SK-N-MC (cell line): ENCODE results near the gene C1QL1.

Source experiments
- DNase-seq: peaks from one replicate; pipeline ENCODE4 v3.0.0-alpha.2; 2011; ENCODE audit warnings: low read depth, low spot score
- H3K27ac ChIP-seq: fragments of 200-600 bp; sonication (generic); 2 replicates; pipeline ENCODE4 v1.5.1; 2016; ENCODE audit warnings: mixed run types
- H3K36me3 ChIP-seq: fragments of 200-600 bp; sonication (generic); 2 replicates; pipeline ENCODE4 v1.6.1; 2017; ENCODE audit warnings: antibody characterized with exemption, low read length, mixed read lengths; ENCODE audit not compliant: insufficient read depth
- H3K4me3 ChIP-seq: fragments of 200-600 bp; sonication (generic); 2 replicates; pipeline ENCODE4 v1.5.1; 2016
- H3K9ac ChIP-seq: fragments of 200-600 bp; sonication (generic); 2 replicates; pipeline ENCODE4 v1.8.0; 2017; ENCODE audit warnings: mixed run types, mixed read lengths; ENCODE audit not compliant: insufficient read length
- H3K9me3 ChIP-seq: fragments of 200-600 bp; sonication (generic); 2 replicates; pipeline ENCODE4 v1.6.1; 2017; ENCODE audit warnings: low read depth, mild to moderate bottlenecking, antibody characterized with exemption, low read length, moderate library complexity, mixed read lengths
- EZH2 ChIP-seq: fragments of 200-600 bp; sonication (generic); IDR thresholded peaks from one replicate; pipeline ENCODE4 v1.6.1; 2017; ENCODE audit warnings: antibody characterized with exemption
- FOXP2 ChIP-seq: optimal IDR thresholded peaks from 2 replicates; pipeline ENCODE3; 2011; ENCODE audit warnings: mild to moderate bottlenecking, moderate library complexity; ENCODE audit not compliant: insufficient read depth; ENCODE audit errors: extremely low read length, control extremely low read depth
- POLR2AphosphoS5 ChIP-seq: IDR thresholded peaks from 2 replicates; pipeline ENCODE4 v1.6.1; 2012; ENCODE audit warnings: mild to moderate bottlenecking, low read depth, low read length, borderline replicate concordance

Gene C1QL1

DNA sequence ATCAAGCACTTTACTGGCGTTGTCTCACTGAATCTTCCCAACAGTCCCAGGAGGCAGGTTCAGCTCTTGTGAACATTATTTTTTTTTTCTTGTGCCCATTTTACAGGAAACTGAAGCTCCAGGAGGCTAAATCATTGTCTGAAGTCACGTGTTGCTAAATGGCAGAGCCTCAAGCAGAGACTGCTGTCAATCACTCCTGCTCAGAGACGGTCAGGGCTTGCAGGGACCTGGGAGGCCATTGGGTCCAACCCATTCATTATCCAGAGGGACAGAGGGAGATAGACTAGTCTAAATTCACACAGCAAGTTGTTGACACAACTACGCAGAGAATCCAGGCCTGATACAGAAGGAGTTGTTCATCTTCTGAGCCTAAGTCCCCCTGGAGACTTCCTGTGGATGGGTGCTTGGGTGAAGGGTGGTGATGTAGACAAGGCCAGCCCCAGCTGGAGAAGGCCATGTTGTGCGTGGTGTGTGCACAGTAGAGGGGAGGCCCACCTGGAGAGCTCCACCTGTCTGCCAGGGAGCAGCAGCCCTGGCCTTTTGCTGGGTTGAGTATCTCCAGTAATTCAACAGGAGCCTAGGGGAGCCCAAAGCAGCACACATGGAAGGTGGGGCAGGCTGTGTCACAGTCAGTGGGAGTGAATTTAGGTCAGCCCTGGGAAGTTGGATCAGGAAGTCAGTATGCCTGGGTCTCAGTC is 24.3 kb upstream of the C1QL1 start:
- Histone ChIP-seq H3K9me3 (no peaks in the 10 kb centered on the region), H3K27ac (no peak overlapping the region), H3K36me3 (no peaks in the 10 kb centered on the region), H3K4me3 (no peak overlapping the region), H3K9ac (no peak overlapping the region)
- no peak for DNase-seq
- TF ChIP-seq POLR2AphosphoS5 (no peak), FOXP2 (no peak), EZH2 (no peak)

DNA sequence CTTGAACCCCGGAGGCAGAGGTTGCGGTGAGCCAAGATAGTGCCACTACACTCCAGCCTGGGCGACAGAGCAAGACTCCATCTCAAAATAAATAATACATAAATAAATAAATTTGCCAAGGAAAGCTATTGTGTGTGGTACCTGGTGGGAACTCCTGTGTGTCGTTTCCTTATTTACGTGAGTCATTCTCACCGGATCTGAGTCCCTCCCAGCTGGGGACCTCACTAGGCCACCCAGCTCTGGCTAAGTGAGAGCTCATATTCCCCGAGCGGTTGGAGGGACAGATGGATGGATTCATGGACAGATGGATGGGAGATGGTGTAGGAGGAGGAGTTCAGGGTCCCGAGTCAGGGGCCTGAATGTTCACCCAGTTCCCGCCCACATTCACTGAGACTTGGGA is 22.9 kb upstream of the C1QL1 start:
- Histone ChIP-seq H3K27ac (no peak overlapping the region), H3K36me3 (no peaks in the 10 kb centered on the region), H3K9me3 (no peaks in the 10 kb centered on the region), H3K9ac (no peak overlapping the region), H3K4me3 (no peak overlapping the region)
- no peak for DNase-seq
- TF ChIP-seq POLR2AphosphoS5 (no peak), EZH2 (no peak), FOXP2 (no peak)

DNA sequence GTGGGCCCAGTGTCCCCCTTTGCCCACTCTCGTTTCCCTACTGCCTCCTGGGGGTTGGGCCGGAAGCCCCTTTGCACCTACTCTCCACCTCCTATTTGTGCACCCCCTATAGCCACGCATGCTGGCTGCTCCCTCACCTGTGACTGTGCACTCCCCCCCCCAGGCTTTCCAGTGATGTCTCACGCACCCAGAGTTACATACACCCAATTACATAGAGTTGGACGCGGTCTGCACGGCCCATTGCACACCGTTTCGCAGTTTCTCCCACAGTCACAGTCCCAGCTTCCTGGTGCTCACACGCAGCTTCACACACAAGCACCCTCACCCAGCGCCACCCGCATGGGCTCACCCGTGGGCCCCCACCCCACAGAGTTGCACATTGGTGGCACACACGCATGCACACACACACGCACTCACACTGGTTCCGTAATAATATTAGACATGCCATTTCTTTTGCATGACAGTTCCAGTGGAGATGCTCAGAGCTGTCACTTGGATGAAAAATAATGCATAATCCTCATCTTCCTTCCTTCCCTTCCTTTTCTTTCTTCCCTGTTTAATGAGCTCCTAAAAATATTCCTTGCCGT is 21.5 kb upstream of the C1QL1 start:
- DNase-seq, result no peak

DNA sequence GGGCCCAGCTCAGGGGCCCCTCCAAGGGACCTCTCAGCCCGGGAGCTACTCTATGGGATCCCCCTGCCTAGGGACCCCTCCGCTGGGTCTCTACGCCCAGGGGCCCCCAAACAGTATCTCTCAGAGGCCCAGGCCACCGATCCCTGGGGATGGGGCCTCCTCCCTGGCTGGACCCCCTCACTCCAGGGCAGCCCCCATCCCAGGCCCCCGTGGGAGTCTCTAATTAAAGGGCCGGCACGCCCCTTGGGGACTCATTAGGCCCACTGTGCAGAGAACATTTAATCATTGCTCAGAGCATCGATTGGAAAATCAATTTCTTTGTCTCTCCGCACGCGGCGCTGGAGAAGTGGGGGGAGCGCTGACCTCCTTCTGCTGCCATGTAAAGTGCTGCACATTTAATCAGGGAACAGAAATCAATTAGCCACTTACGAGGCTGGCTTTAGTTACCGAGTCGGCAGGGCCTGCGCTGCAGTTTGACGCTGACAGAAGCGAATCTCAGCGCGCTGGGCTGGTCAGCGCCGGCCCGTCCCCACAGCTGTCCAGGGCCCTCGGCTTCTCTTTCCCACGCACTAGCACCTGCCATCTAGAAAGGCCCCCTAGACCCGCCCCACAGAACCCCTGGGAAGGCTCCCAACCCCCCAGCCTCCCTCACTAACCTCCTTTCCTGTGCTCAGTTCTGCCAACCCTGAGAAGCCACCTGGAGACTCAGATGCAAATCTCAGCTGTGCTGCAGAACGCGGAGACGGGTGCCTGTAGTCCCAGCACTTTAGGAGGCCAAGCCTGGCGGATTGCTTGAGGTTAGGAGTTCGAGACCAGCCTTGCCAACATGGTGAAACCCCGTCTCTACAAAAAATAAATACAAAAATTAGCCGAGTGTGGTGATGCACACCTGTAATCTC is 20.2 kb upstream of the C1QL1 start:
- H3K9ac ChIP-seq, result no peak overlapping the region
- DNase-seq, result no peak
- no peaks in the 10 kb centered on the region for H3K36me3 ChIP-seq
- TF ChIP-seq EZH2 (no peak), POLR2AphosphoS5 (no peak), FOXP2 (no peak)
- peak overlapping the region; percentile 68 for H3K4me3 ChIP-seq
- H3K27ac ChIP-seq, result peak overlapping the region; percentile 71
- no peaks in the 10 kb centered on the region for H3K9me3 ChIP-seq

More for the DNA sequence above, 21.5 kb upstream of the C1QL1 start:
- Histone ChIP-seq H3K9ac (no peak overlapping the region), H3K27ac (no peak overlapping the region), H3K36me3 (no peaks in the 10 kb centered on the region), H3K9me3 (no peaks in the 10 kb centered on the region), H3K4me3 (no peak overlapping the region)
- TF ChIP-seq POLR2AphosphoS5, result no peak
- TF ChIP-seq EZH2, result no peak
- TF ChIP-seq FOXP2, result no peak

DNA sequence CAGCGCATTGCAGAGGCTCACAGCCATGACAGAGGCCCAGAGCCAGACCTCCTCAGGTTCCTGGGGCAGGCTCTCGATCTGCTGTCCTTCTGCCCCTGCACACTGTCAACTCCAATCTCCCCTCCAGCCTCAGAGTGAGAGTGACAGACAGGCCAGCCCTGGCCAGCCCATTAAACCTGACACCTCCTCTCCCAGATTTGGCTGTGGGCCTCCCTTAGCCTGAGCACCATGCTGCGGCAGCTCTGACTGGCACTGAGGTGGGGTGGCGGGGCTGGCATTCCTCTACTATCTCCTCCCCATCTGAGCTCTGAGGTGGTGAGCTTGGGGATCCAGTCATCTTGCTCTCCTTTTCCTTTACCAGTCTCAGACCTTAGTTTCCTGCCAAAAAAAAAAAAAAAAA is 15.5 kb upstream of the C1QL1 start:
- DNase-seq, result no peak
- TF ChIP-seq FOXP2 (no peak), EZH2 (no peak), POLR2AphosphoS5 (no peak)
- Histone ChIP-seq H3K9me3 (no peaks in the 10 kb centered on the region), H3K27ac (no peak overlapping the region), H3K9ac (no peak overlapping the region), H3K36me3 (no peaks in the 10 kb centered on the region), H3K4me3 (no peak overlapping the region)

DNA sequence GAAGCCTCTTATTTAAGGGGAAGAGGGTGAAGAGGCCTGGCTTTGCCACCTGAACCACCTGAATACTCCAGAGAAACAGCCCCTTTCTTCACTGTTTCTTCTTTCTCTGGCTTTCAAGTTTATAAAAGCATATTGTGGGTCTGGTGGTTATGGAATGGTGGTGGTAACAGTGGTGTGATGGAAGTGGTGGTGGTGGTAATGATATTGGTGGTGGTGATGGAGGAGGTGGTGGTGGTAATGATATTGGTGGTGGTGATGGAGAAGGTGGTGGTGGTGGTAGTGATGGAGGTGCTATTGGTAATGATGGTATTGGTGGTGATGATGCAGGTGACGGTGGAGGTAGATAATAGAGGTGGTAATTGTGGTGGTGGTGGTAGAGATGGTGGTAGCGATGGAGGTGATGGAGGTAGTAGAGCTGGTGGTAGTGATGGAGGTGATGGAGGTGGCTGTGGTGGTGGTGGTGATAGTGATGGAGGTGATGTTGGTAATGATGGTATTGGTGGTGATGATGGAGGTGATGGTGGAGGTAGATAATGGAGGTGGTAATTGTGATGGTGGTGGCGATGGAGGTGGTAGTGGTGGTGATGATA is 14.1 kb upstream of the C1QL1 start:
- Histone ChIP-seq H3K9me3 (no peaks in the 10 kb centered on the region), H3K9ac (no peak overlapping the region), H3K36me3 (no peaks in the 10 kb centered on the region), H3K27ac (no peak overlapping the region), H3K4me3 (no peak overlapping the region)
- DNase-seq, result no peak
- TF ChIP-seq EZH2 (no peak), FOXP2 (no peak)

- Histone ChIP-seq H3K9ac (no peak overlapping the region), H3K9me3 (no peaks in the 10 kb centered on the region), H3K4me3 (no peak overlapping the region), H3K36me3 (no peaks in the 10 kb centered on the region), H3K27ac (no peak overlapping the region)
- no peak for DNase-seq
- TF ChIP-seq FOXP2, result no peak
- TF ChIP-seq POLR2AphosphoS5, result no peak
- no peak for TF ChIP-seq EZH2
Observed at GRCh38 chr17:44981221-44981968, 13.3 kb upstream of the C1QL1 start.

- no peaks in the 10 kb centered on the region for H3K9me3 ChIP-seq
- TF ChIP-seq FOXP2 (no peak), POLR2AphosphoS5 (no peak), EZH2 (no peak)
- no peak overlapping the region for H3K4me3 ChIP-seq
- no peak for DNase-seq
- no peak overlapping the region for H3K9ac ChIP-seq
- no peaks in the 10 kb centered on the region for H3K36me3 ChIP-seq
- no peak overlapping the region for H3K27ac ChIP-seq
Observed at GRCh38 chr17:44979426-44979995, 11.4 kb upstream of the C1QL1 start.
